GM12878 (cell line): Measurements from ENCODE around the gene P2RX7. TPM values are rescaled to one million over a fixed set of nuclear protein-coding genes. Genes with fewer than 3 reads are reported as not detected.
A peak's percentile ranks its signal among the peaks of the same experiment; 100 is the strongest.

Experiments used
- BACH1 ChIP-seq: fragments of 450-650 bp; IDR thresholded peaks from 2 replicates; pipeline ENCODE4 v1.6.1; 2017; ENCODE audit warnings: mild to moderate bottlenecking, borderline replicate concordance
- BHLHE40 ChIP-seq, 2 experiments: fragments of 450-650 bp in 1 of 2; IDR thresholded peaks; 2 replicates each; pipeline ENCODE4 v1.6.1; 2011 to 2017; ENCODE audit warnings: low read depth in 2 of 2, borderline replicate concordance in 1 of 2, improper control_type of control experiment in 1 of 2, low read length in 1 of 2, mild to moderate bottlenecking in 1 of 2
- BMI1 ChIP-seq: fragments of 450-650 bp; IDR thresholded peaks from 2 replicates; pipeline ENCODE4 v1.6.1; 2016; ENCODE audit warnings: mild to moderate bottlenecking, moderate library complexity, borderline replicate concordance
- E2F8 ChIP-seq: fragments of 450-650 bp; IDR thresholded peaks from 2 replicates; pipeline ENCODE4 v1.6.1; 2018; ENCODE audit warnings: mild to moderate bottlenecking, low read depth, moderate library complexity; ENCODE audit not compliant: partially characterized antibody
- FOXK2 ChIP-seq: fragments of 450-650 bp; IDR thresholded peaks from 2 replicates; pipeline ENCODE4 v1.6.1; 2017; ENCODE audit warnings: mild to moderate bottlenecking, moderate library complexity
- GATAD2B ChIP-seq: fragments of 450-650 bp; conservative IDR thresholded peaks from 2 replicates; pipeline ENCODE4 v1.6.1; 2017; ENCODE audit warnings: low read depth, mild to moderate bottlenecking, moderate library complexity
- JUNB ChIP-seq: IDR thresholded peaks from 2 replicates; pipeline ENCODE4 v1.6.1; 2016; ENCODE audit warnings: antibody characterized with exemption, mild to moderate bottlenecking
- LARP7 ChIP-seq: fragments of 450-650 bp; IDR thresholded peaks from 2 replicates; pipeline ENCODE4 v1.6.1; 2017; ENCODE audit warnings: mild to moderate bottlenecking
- MYB ChIP-seq: fragments of 150-350 bp; IDR thresholded peaks from 2 replicates; pipeline ENCODE4 v1.6.1; 2014; ENCODE audit warnings: mild to moderate bottlenecking, low read depth, low read length, borderline replicate concordance
- MYC ChIP-seq: IDR thresholded peaks from 2 replicates; pipeline ENCODE4 v1.6.1; 2011; ENCODE audit warnings: mild to moderate bottlenecking, low read length, moderate library complexity, inconsistent platforms; ENCODE audit not compliant: insufficient read depth, insufficient replicate concordance, insufficient read length, severe bottlenecking
- NR2C1 ChIP-seq: fragments of 450-650 bp; IDR thresholded peaks from 2 replicates; pipeline ENCODE4 v1.6.1; 2017; ENCODE audit warnings: antibody characterized with exemption, mild to moderate bottlenecking, moderate library complexity
- PBX3 ChIP-seq: IDR thresholded peaks from 2 replicates; pipeline ENCODE4 v1.6.1; 2011; ENCODE audit warnings: mild to moderate bottlenecking, low read depth, low read length, moderate library complexity; ENCODE audit not compliant: insufficient replicate concordance
- RB1 ChIP-seq: fragments of 450-650 bp; formaldehyde crosslinking; IDR thresholded peaks from 2 replicates; pipeline ENCODE4 v1.6.1; 2017; ENCODE audit warnings: mild to moderate bottlenecking, borderline replicate concordance
- SMAD1 ChIP-seq: fragments of 450-650 bp; IDR thresholded peaks from 2 replicates; pipeline ENCODE4 v1.6.1; 2018; ENCODE audit warnings: mild to moderate bottlenecking, low read depth; ENCODE audit not compliant: partially characterized antibody
- SUPT20H ChIP-seq: IDR thresholded peaks from 2 replicates; pipeline ENCODE4 v1.6.1; 2011; ENCODE audit warnings: low read depth, mild to moderate bottlenecking, low read length, moderate library complexity, borderline replicate concordance; ENCODE audit not compliant: control insufficient read depth
- SUZ12 ChIP-seq: fragments of 200-600 bp; sonication (generic); IDR thresholded peaks from one replicate; pipeline ENCODE4 v1.6.1; 2018; ENCODE audit warnings: antibody characterized with exemption, mild to moderate bottlenecking; ENCODE audit not compliant: unreplicated experiment
- TARDBP ChIP-seq: IDR thresholded peaks from 2 replicates; pipeline ENCODE4 v1.6.1; 2016; ENCODE audit warnings: borderline replicate concordance
- TBL1XR1 ChIP-seq: IDR thresholded peaks from 2 replicates; pipeline ENCODE4 v1.6.1; 2012; ENCODE audit warnings: low read depth, low read length, improper control_type of control experiment
- YBX1 ChIP-seq: fragments of 450-650 bp; IDR thresholded peaks from 2 replicates; pipeline ENCODE4 v1.6.1; 2016; ENCODE audit warnings: antibody characterized with exemption
- YY1 ChIP-seq: IDR thresholded peaks from 2 replicates; pipeline ENCODE4 v1.6.1; 2011; ENCODE audit warnings: low read depth, mild to moderate bottlenecking, low read length
- ZNF24 ChIP-seq: fragments of 450-650 bp; IDR thresholded peaks from 2 replicates; pipeline ENCODE4 v1.6.1; 2017; ENCODE audit warnings: antibody characterized with exemption, mild to moderate bottlenecking
- polyA plus RNA-seq, 11 experiments: library from polyadenylated mRNA; depleted of rRNA in 4 of 11; unstranded in 6 of 11; stranded (reverse) in 5 of 11; fragments of >200 nt; fragmentation: Nextera tagmentation in 4 of 11; fragmentation: Illumina TruSeq in 1 of 11; extraction: Ambion mirVana in 4 of 11; extraction: Trizol in 1 of 11; gene quantifications; 1 replicate in 1 of 11; 2 replicates in 10 of 11; pipeline versions ENCODE4 v1.2.1 to v1.2.3, GENCODE V29; 2011 to 2016; ENCODE audit warnings: inconsistent platforms in 2 of 11, missing spikeins in 2 of 11, low read depth in 1 of 11
- total RNA-seq, 4 experiments: library from RNA; depleted of rRNA in 3 of 4; stranded (reverse); fragments of >200 nt in 3 of 4; fragmentation: Illumina TruSeq in 1 of 4; extraction: Trizol in 1 of 4; gene quantifications; 2 replicates each; pipeline versions ENCODE4 v1.2.1 to v1.2.3, GENCODE V29; 2013 to 2021
- TF ChIP-seq, protein P1 (sequence below): IDR thresholded peaks from 2 replicates; pipeline ENCODE4 v1.6.1; 2011; ENCODE audit warnings: borderline replicate concordance, low read depth, mild to moderate bottlenecking, moderate library complexity, low read length; ENCODE audit not compliant: insufficient read depth, poor library complexity, severe bottlenecking
- TF ChIP-seq, protein P2 (sequence below): fragments of 450-650 bp; IDR thresholded peaks from 2 replicates; pipeline ENCODE4 v1.6.1; 2014; ENCODE audit warnings: mild to moderate bottlenecking

The P2RX7 gene
- total and polyA plus RNA-seq, 10 of the 15 experiments (the other 5 are each of a cell fraction or from before 2014, with no cell fraction given), result 0.74 to 2.6 (median 1.5) TPM

GRCh38 chr12:121209624-121210572 is 77.2 kb downstream of the P2RX7 start, which contains the start of gene P2RX4 (continued):
- TF ChIP-seq BACH1, result peak; percentile 96
- no peak for TF ChIP-seq FOXK2
- TF ChIP-seq ZNF24, result peak; percentile 46; the same call in 1 of the 2 replicates
- TF ChIP-seq GATAD2B, result peak; percentile 94
- no peak for TF ChIP-seq BMI1
- TF ChIP-seq E2F8, result no peak
- TF ChIP-seq, protein P1, sequence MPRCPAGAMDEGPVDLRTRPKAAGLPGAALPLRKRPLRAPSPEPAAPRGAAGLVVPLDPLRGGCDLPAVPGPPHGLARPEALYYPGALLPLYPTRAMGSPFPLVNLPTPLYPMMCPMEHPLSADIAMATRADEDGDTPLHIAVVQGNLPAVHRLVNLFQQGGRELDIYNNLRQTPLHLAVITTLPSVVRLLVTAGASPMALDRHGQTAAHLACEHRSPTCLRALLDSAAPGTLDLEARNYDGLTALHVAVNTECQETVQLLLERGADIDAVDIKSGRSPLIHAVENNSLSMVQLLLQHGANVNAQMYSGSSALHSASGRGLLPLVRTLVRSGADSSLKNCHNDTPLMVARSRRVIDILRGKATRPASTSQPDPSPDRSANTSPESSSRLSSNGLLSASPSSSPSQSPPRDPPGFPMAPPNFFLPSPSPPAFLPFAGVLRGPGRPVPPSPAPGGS, result no peak
- no peak for TF ChIP-seq SUPT20H
- no peak for TF ChIP-seq PBX3
- no peak; the same call in 1 of the 2 replicates for TF ChIP-seq RB1
- TF ChIP-seq JUNB, result no peak
- TF ChIP-seq BHLHE40 (IDR thresholded peaks at IDR 0.05; ENCODE audit: borderline replicate concordance in 1 of 2, low read depth in 2 of 2, low read length in 1 of 2), result peak; percentile 70 to 91; a peak in 3 of 4 replicates
- TF ChIP-seq LARP7, result peak; percentile 97
- peak; percentile 39 for TF ChIP-seq MYC
- TF ChIP-seq MYB, result no peak
- TF ChIP-seq YBX1, result no peak
- peak; percentile 53 for TF ChIP-seq NR2C1
- TF ChIP-seq TARDBP, result no peak
- no peak for TF ChIP-seq SUZ12
- no peak for TF ChIP-seq TBL1XR1
- TF ChIP-seq, protein P2, sequence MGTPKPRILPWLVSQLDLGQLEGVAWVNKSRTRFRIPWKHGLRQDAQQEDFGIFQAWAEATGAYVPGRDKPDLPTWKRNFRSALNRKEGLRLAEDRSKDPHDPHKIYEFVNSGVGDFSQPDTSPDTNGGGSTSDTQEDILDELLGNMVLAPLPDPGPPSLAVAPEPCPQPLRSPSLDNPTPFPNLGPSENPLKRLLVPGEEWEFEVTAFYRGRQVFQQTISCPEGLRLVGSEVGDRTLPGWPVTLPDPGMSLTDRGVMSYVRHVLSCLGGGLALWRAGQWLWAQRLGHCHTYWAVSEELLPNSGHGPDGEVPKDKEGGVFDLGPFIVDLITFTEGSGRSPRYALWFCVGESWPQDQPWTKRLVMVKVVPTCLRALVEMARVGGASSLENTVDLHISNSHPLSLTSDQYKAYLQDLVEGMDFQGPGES, result no peak
- TF ChIP-seq SMAD1, result no peak
- peak; percentile 92 for TF ChIP-seq YY1
